Right atrium auricular region (tissue), 2 donors: ENCODE measurements around the gene HK3. TPM values are rescaled to one million over a fixed set of nuclear protein-coding genes. Genes with fewer than 3 reads are reported as not detected.

Source experiments
- DNase-seq: peaks from one replicate; pipeline ENCODE4 v3.0.0-alpha.2; 2019; ENCODE audit warnings: low spot score
- H3K27ac ChIP-seq, 2 donors: fragments of 200-600 bp; sonication (generic); 1 replicate in 1 of 2; 2 replicates in 1 of 2; pipeline ENCODE4 v1.5.1; 2016 to 2019
- H3K27me3 ChIP-seq, 2 donors: fragments of 200-600 bp; sonication (generic); one replicate each; pipeline versions ENCODE4 v1.5.1 to v1.6.0; 2017 to 2019
- H3K36me3 ChIP-seq: fragments of 200-600 bp; sonication (generic); one replicate; pipeline ENCODE4 v1.5.1; 2016
- H3K4me1 ChIP-seq, 2 donors: fragments of 200-600 bp; sonication (generic); one replicate each; pipeline versions ENCODE4 v1.5.1 to v1.6.0; 2017 to 2019
- H3K4me3 ChIP-seq, 2 donors: fragments of 200-600 bp; sonication (generic); 1 replicate in 1 of 2; 2 replicates in 1 of 2; pipeline ENCODE4 v1.5.1; 2017 to 2019; ENCODE audit warnings: mild to moderate bottlenecking in 1 of 2, moderate library complexity in 1 of 2
- H3K9me3 ChIP-seq, 2 donors: fragments of 200-600 bp; sonication (generic); one replicate each; pipeline ENCODE4 v1.5.1; 2019
- total RNA-seq, 2 donors: library from RNA; depleted of rRNA; stranded (reverse); fragments of >200 nt; gene quantifications; one replicate each; pipeline ENCODE4 v1.1.0, GENCODE V29; 2016
- TF ChIP-seq, protein P1 (sequence below), 2 donors: fragments of 200-600 bp; sonication (generic); IDR thresholded peaks; one replicate each; pipeline ENCODE4 v1.5.1; 2019; ENCODE audit warnings: antibody characterized with exemption in 2 of 2

HK3 gene, protein sequence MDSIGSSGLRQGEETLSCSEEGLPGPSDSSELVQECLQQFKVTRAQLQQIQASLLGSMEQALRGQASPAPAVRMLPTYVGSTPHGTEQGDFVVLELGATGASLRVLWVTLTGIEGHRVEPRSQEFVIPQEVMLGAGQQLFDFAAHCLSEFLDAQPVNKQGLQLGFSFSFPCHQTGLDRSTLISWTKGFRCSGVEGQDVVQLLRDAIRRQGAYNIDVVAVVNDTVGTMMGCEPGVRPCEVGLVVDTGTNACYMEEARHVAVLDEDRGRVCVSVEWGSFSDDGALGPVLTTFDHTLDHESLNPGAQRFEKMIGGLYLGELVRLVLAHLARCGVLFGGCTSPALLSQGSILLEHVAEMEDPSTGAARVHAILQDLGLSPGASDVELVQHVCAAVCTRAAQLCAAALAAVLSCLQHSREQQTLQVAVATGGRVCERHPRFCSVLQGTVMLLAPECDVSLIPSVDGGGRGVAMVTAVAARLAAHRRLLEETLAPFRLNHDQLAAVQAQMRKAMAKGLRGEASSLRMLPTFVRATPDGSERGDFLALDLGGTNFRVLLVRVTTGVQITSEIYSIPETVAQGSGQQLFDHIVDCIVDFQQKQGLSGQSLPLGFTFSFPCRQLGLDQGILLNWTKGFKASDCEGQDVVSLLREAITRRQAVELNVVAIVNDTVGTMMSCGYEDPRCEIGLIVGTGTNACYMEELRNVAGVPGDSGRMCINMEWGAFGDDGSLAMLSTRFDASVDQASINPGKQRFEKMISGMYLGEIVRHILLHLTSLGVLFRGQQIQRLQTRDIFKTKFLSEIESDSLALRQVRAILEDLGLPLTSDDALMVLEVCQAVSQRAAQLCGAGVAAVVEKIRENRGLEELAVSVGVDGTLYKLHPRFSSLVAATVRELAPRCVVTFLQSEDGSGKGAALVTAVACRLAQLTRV
- 1 to 10 TPM in 1 of 2 donors, under 1 TPM in 1; 0.85 to 4.4 TPM for total RNA-seq

DNA sequence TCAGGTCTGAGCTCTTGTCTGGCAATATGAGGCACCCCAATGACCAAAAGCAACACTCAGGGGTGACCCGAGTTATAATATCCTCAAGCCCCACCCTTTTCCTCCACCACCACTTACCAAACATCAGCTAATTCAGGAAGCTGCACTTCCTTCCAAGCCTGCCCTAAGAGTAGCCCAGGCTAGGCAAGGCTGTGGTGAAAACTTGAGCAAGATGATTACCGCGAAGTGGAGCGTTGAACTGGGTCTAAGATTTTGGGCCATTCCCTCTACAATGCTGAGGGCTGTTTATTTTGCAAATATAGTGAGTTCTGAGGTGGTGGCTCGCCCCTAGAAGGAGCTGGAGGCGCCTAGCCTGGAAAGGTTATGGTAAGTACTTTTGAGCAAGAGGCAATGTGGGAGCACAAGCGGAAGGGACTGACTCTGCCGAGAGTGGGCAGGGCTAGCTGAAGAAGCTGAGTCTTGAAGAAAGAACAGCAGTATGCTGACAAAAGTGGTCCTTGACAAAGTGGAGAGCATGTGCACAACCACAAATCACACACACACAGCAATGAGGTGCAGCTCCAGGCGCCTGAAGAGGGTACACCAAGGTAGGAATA is at the start of gene HK3:
TSS of gene HK3 (minus strand) at position 51 of the 596 bp plus-strand sequence. CDS start 3,187 bp downstream, outside the sequence.
- peaks cover 0 to 4% of the 10 kb centered on the region in 2 donors for H3K4me1 ChIP-seq
- H3K9me3 ChIP-seq, result no peaks in the 10 kb centered on the region
- H3K4me3 ChIP-seq, result peak within 1 kb of the TSS in 1 of 2 donors; percentile 16
- H3K36me3 ChIP-seq, result peaks cover 7% of the 10 kb centered on the region
- DNase-seq, result peak; percentile 58
- peak within 1 kb of the TSS in 1 of 2 donors; percentile 3 for H3K27ac ChIP-seq
- no peaks in the 10 kb centered on the region for H3K27me3 ChIP-seq
- TF ChIP-seq, protein P1, sequence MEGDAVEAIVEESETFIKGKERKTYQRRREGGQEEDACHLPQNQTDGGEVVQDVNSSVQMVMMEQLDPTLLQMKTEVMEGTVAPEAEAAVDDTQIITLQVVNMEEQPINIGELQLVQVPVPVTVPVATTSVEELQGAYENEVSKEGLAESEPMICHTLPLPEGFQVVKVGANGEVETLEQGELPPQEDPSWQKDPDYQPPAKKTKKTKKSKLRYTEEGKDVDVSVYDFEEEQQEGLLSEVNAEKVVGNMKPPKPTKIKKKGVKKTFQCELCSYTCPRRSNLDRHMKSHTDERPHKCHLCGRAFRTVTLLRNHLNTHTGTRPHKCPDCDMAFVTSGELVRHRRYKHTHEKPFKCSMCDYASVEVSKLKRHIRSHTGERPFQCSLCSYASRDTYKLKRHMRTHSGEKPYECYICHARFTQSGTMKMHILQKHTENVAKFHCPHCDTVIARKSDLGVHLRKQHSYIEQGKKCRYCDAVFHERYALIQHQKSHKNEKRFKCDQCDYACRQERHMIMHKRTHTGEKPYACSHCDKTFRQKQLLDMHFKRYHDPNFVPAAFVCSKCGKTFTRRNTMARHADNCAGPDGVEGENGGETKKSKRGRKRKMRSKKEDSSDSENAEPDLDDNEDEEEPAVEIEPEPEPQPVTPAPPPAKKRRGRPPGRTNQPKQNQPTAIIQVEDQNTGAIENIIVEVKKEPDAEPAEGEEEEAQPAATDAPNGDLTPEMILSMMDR (IDR thresholded peaks at IDR 0.05), result no peak

DNA sequence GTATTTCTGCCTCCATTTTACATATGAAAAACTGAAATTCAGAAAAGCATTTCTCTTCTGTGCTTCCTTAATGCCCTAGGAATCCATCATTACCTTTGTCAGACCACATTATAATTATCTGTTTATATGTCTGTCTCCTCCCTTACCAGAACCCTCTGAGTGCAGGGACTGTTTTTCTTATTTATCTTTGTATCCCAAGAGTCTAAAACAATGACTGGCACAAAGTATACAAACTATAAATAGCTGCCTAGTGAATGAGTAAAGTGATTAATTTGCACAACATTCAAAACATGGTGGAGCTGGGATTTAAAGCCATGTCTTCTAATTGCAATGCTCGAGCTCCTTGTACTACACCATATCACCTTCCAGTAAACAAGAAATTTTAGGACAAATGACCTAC is 49.3 kb upstream of the HK3 start:
- Histone ChIP-seq H3K36me3 (peaks cover 59% of the 10 kb centered on the region), H3K27ac (no peak overlapping the region), H3K27me3 (no peaks in the 10 kb centered on the region), H3K4me1 (peaks cover 0 to 18% of the 10 kb centered on the region in 2 donors), H3K4me3 (no peak overlapping the region), H3K9me3 (no peaks in the 10 kb centered on the region)
- DNase-seq, result no peak
- TF ChIP-seq, protein P1 (IDR thresholded peaks at IDR 0.05), result no peak

DNA sequence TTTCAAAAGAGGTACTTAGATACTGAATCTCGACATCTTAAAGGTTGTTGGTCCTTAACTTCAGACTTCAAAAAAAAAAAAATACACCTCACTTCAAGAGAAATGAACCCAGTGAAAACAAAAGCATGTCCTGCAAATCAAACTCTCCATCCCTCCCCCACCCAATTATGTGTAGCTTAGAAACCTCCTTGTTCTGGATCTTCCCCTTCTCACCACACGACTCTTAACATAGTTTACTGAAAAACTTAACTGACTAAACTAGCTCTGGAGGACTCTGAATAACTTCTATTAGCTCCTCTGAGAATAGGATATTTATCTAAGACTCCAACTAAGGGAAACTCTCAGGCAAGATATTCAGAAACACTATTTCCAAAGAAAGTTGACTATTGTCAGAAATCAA is 48.7 kb upstream of the HK3 start:
- H3K9me3 ChIP-seq, result no peaks in the 10 kb centered on the region
- no peaks in the 10 kb centered on the region for H3K27me3 ChIP-seq
- H3K27ac ChIP-seq, result no peak overlapping the region
- DNase-seq, result no peak
- H3K4me1 ChIP-seq, result peaks cover 0 to 18% of the 10 kb centered on the region in 2 donors
- H3K4me3 ChIP-seq, result no peak overlapping the region
- TF ChIP-seq, protein P1 (IDR thresholded peaks at IDR 0.05), result no peak
- H3K36me3 ChIP-seq, result peaks cover 64% of the 10 kb centered on the region

DNA sequence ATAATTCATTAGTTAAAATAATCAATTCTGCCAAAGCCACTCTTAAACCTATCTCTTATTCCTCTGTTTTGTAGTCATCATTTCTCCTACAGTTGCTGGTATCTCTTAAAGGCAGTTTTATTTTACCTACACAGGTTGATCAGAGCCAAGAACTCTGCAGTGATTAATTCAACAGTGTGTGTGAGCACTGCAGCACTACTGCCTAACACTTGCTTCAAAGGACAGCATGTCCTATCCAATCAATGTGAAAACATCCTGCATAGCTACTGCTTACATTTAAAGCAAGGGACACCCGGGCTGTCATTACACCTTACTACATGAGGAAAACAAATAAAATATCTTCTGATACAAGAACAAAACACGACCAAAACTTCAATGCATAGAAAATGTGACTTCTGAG is 45.1 kb upstream of the HK3 start:
- no peak overlapping the region for H3K4me3 ChIP-seq
- no peaks in the 10 kb centered on the region for H3K9me3 ChIP-seq
- no peak for DNase-seq
- no peak overlapping the region for H3K27ac ChIP-seq
- H3K4me1 ChIP-seq, result peaks cover 0 to 18% of the 10 kb centered on the region in 2 donors
- H3K27me3 ChIP-seq, result no peaks in the 10 kb centered on the region
- peaks cover 63% of the 10 kb centered on the region for H3K36me3 ChIP-seq
- TF ChIP-seq, protein P1 (IDR thresholded peaks at IDR 0.05), result no peak

DNA sequence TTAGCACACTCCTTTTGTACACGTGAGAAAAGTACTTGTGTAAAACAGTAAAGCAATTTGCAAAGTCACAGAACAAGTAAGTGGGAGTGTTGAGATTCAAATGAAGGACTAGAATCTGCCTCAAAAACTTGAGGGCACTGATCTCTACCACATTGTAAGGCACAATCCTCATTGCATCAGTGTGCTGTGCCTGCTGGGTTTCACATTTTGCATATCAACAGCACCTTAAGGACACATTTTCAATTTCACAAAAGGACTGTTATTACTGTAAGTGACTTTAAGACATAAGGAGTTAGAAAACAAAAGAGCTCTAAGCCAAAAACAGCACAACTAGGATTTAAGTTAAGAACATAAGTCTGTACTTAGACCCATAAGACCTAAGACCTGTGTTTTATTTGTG is 44.7 kb upstream of the HK3 start:
- H3K4me1 ChIP-seq, result peaks cover 0 to 16% of the 10 kb centered on the region in 2 donors
- peaks cover 59% of the 10 kb centered on the region for H3K36me3 ChIP-seq
- no peaks in the 10 kb centered on the region for H3K9me3 ChIP-seq
- no peak for DNase-seq
- H3K27ac ChIP-seq, result no peak overlapping the region
- TF ChIP-seq, protein P1 (IDR thresholded peaks at IDR 0.05), result no peak
- no peaks in the 10 kb centered on the region for H3K27me3 ChIP-seq
- no peak overlapping the region for H3K4me3 ChIP-seq
